K562 (cell line): ENCODE data around the gene RAD21L1. TPM values are rescaled to one million over a fixed set of nuclear protein-coding genes. Genes with fewer than 3 reads are reported as not detected.

Experiments
- ATAC-seq: fragments of 200-7000 bp; cut with Tn5 transposase; 3 replicates; pipeline ENCODE4 v1.9.1; 2020; ENCODE audit warnings: moderate library complexity
- BruUV-seq: library from RNA; stranded (reverse); fragments of 400-500 nt; replicated peaks from 2 replicates; lab custom pipeline; 2021; lab: Mats Ljungman, UMichigan
- CTCF ChIA-PET: fragments of 300-600 bp; formaldehyde crosslinking; extraction: SDS; loops from one replicate; lab custom pipeline; 2021; ENCODE audit warnings: low intra/inter-chr PET ratio; lab: Yijun Ruan, JAX
- POLR2A ChIA-PET: fragments of 300-600, 350-650 bp; sonication (Branson Sonifier 250); formaldehyde crosslinking; extraction: SDS; loops from one replicate; lab custom pipeline; 2021; ENCODE audit warnings: antibody characterized with exemption, inconsistent platforms; lab: Yijun Ruan, JAX
- DNase-seq, 4 experiments: peaks; one replicate each; pipeline versions ENCODE4 v3.0.0 to v3.0.0-alpha.2; 2011 to 2018; ENCODE audit warnings: low spot score in 3 of 4, mixed read lengths in 3 of 4; ENCODE audit errors: extremely low read depth in 1 of 4
- FAIRE-seq: peaks from 2 replicates; lab custom pipeline; 2011; peaks lifted over from hg19 to GRCh38; lab: Jason Lieb, UNC
- H2AFZ ChIP-seq: 2 replicates; pipeline ENCODE4 v1.6.0; 2011; ENCODE audit warnings: low read depth, low read length, control low read depth, inconsistent platforms
- H3K27ac ChIP-seq: fragments of 200-600 bp; 3 replicates; pipeline ENCODE4 v1.8.0; 2011; ENCODE audit warnings: low read depth, mild to moderate bottlenecking, control low read depth, inconsistent platforms, low read length, moderate library complexity, mixed read lengths; ENCODE audit errors: extremely low read depth
- H3K27me3 ChIP-seq, 2 experiments: fragments of 300-600 bp in 1 of 2; 2 replicates in 1 of 2; 3 replicates in 1 of 2; pipeline versions ENCODE4 v1.6.0 to v1.8.0; 2011; ENCODE audit warnings: inconsistent platforms in 2 of 2, low read length in 2 of 2, mild to moderate bottlenecking in 1 of 2, mixed read lengths in 1 of 2, moderate library complexity in 1 of 2; ENCODE audit not compliant: control insufficient read depth in 2 of 2, insufficient read depth in 2 of 2
- H3K36me3 ChIP-seq: fragments of 300-600 bp; 3 replicates; pipeline ENCODE4 v1.8.0; 2011; ENCODE audit warnings: mild to moderate bottlenecking, low read length, inconsistent platforms; ENCODE audit not compliant: control insufficient read depth, insufficient read depth
- H3K4me1 ChIP-seq, 2 experiments: fragments of 200-600 bp in 1 of 2; replicated peaks in 1 of 2; 2 replicates in 1 of 2; 3 replicates in 1 of 2; pipeline versions ENCODE4 v1.5.1 to v1.8.0; 2011; ENCODE audit warnings: inconsistent platforms in 2 of 2, low read length in 2 of 2, mild to moderate bottlenecking in 1 of 2, mixed read lengths in 1 of 2, moderate library complexity in 1 of 2; ENCODE audit not compliant: control insufficient read depth in 2 of 2, insufficient read depth in 2 of 2
- H3K4me2 ChIP-seq: 2 replicates; pipeline ENCODE4 v1.6.1; 2011; ENCODE audit warnings: low read length, control low read depth, inconsistent platforms, mixed read lengths; ENCODE audit not compliant: insufficient read depth
- H3K4me3 ChIP-seq: fragments of 200-600 bp; sonication (generic), shearing (Covaris generic); 2 replicates; pipeline ENCODE4 v1.5.1; 2016; ENCODE audit warnings: control low read depth, inconsistent platforms
- H3K79me2 ChIP-seq: fragments of 200-600 bp; 3 replicates; pipeline ENCODE4 v1.8.0; 2011; ENCODE audit warnings: low read length, inconsistent platforms; ENCODE audit not compliant: control insufficient read depth, insufficient read depth
- H3K9ac ChIP-seq, 2 experiments: 2 replicates each; pipeline versions ENCODE4 v1.6.0 to v1.6.1; 2011; ENCODE audit warnings: low read depth in 2 of 2, low read length in 2 of 2, control low read depth in 1 of 2, inconsistent platforms in 1 of 2, mild to moderate bottlenecking in 1 of 2, mixed read lengths in 1 of 2; ENCODE audit not compliant: insufficient read depth in 1 of 2
- H3K9me1 ChIP-seq: one replicate; pipeline ENCODE4 v1.6.0; 2011; ENCODE audit warnings: inconsistent platforms, mild to moderate bottlenecking, low read length, moderate library complexity; ENCODE audit not compliant: control insufficient read depth, insufficient read depth
- H3K9me3 ChIP-seq: replicated peaks from 2 replicates; pipeline ENCODE4 v1.5.1; 2011; ENCODE audit warnings: low read depth, low read length, inconsistent platforms; ENCODE audit not compliant: control insufficient read depth, insufficient read depth
- H4K20me1 ChIP-seq: replicated peaks from 2 replicates; pipeline ENCODE4 v1.6.1; 2011; ENCODE audit warnings: low read length, inconsistent platforms, mixed read lengths; ENCODE audit not compliant: control insufficient read depth, insufficient read depth
- BCOR ChIP-seq: fragments of 450-650 bp; IDR thresholded peaks from 2 replicates; pipeline ENCODE4 v1.6.1; 2016
- CHAMP1 ChIP-seq: fragments of 450-650 bp; IDR thresholded peaks from 2 replicates; pipeline ENCODE4 v1.6.1; 2016; ENCODE audit warnings: mild to moderate bottlenecking
- E2F8 ChIP-seq: fragments of 450-650 bp; IDR thresholded peaks from 2 replicates; pipeline ENCODE4 v1.7.1; 2018; ENCODE audit warnings: mild to moderate bottlenecking, low read depth; ENCODE audit not compliant: partially characterized antibody
- FOS ChIP-seq: IDR thresholded peaks from 3 replicates; pipeline ENCODE4 v1.6.1; 2011; ENCODE audit not compliant: insufficient read length; ENCODE audit errors: extremely low read depth
- KDM1A ChIP-seq, 2 experiments: fragments of 450-650 bp; IDR thresholded peaks; 2 replicates each; pipeline ENCODE4 v1.6.1; 2016; ENCODE audit warnings: mild to moderate bottlenecking in 2 of 2
- KDM2B ChIP-seq: fragments of 250-450 bp; sonication (Bioruptor Pico); IDR thresholded peaks from 2 replicates; pipeline ENCODE4 v1.8.0; 2021; ENCODE audit warnings: mild to moderate bottlenecking, moderate library complexity
- PRPF4 ChIP-seq: fragments of 200-400 bp; formaldehyde crosslinking; IDR thresholded peaks from one replicate; pipeline ENCODE4 v1.6.1; 2017; ENCODE audit warnings: low read length, low read depth, mild to moderate bottlenecking; ENCODE audit not compliant: insufficient read depth, poor library complexity, severe bottlenecking
- RBM17 ChIP-seq: fragments of 200-400 bp; formaldehyde crosslinking; IDR thresholded peaks from 2 replicates; pipeline ENCODE4 v1.6.1; 2017; ENCODE audit warnings: low read depth, mild to moderate bottlenecking, low read length, borderline replicate concordance
- RBM25 ChIP-seq: fragments of 200-400 bp; formaldehyde crosslinking; IDR thresholded peaks from 2 replicates; pipeline ENCODE4 v1.6.1; 2018; ENCODE audit warnings: low read length, low read depth, moderate library complexity; ENCODE audit not compliant: severe bottlenecking
- WHSC1 ChIP-seq: IDR thresholded peaks from one replicate; pipeline ENCODE4 v1.6.1; 2012; ENCODE audit warnings: low read length, control low read depth, inconsistent platforms
- ZNF75A ChIP-seq: fragments of 450-650 bp; formaldehyde crosslinking; IDR thresholded peaks from 2 replicates; pipeline ENCODE4 v1.4.0; 2020; ENCODE audit warnings: mild to moderate bottlenecking
- ZNF79 ChIP-seq: fragments of 250-450 bp; sonication (Bioruptor Pico); IDR thresholded peaks from 2 replicates; pipeline ENCODE4 v1.4.0; 2020; ENCODE audit warnings: low read depth, mild to moderate bottlenecking, moderate library complexity
- WGBS: fragments of 100-300 bp; shearing (Covaris generic); methylation state at CpG from one replicate; pipeline ENCODE4 v1.1.6; 2016; ENCODE audit warnings: low coverage, mixed read lengths; ENCODE audit not compliant: insufficient coverage; ENCODE audit errors: missing lambda C conversion rate; 5-methylcytosine and 5-hydroxymethylcytosine counted together
- in situ Hi-C: fragments of 300-500 bp; cut with MboI; formaldehyde crosslinking; loops from 4 replicates; pipeline ENCODE4 v1.15.0; 2018; ENCODE audit warnings: inconsistent platforms, mixed read lengths
- intact Hi-C: fragments of 100-400 bp; cut with micrococcal nuclease; formaldehyde crosslinking; loops from 2 replicates; pipeline ENCODE4 v1.14.2; 2022
- polyA plus RNA-seq, 8 experiments: library from polyadenylated mRNA; depleted of rRNA in 4 of 8; stranded (reverse) in 5 of 8; unstranded in 3 of 8; fragments of >200 nt; fragmentation: Nextera tagmentation in 2 of 8; fragmentation: Illumina TruSeq in 1 of 8; extraction: Ambion mirVana in 2 of 8; extraction: Trizol in 1 of 8; gene quantifications; 2 replicates each; pipeline versions ENCODE4 v1.2.1 to v1.2.3, GENCODE V29; 2011 to 2014; ENCODE audit warnings: inconsistent platforms in 1 of 8, missing spikeins in 1 of 8
- total RNA-seq, 7 experiments: library from RNA; depleted of rRNA in 6 of 7; stranded (reverse); fragments of >200 nt in 6 of 7; fragmentation: Illumina TruSeq in 2 of 7; extraction: Trizol in 2 of 7; gene quantifications; 2 replicates each; pipeline versions ENCODE4 v1.2.1 to v1.2.3, GENCODE V29; 2011 to 2021; ENCODE audit warnings: low replicate concordance in 1 of 7

Gene RAD21L1
- total and polyA plus RNA-seq, 9 of the 15 experiments (the other 6 are each of a cell fraction or from before 2014, with no cell fraction given): 0.17 to 1.7 (median 0.45) TPM; not detected in 1

- TF ChIP-seq E2F8 (no peak), ZNF79 (no peak), KDM1A (IDR thresholded peaks at IDR 0.05) (0 out of 4 replicates have a peak, but pooled peaks of 1 of the 2 experiments have one; percentile 20), BCOR (peak; percentile 64), RBM25 (peak; percentile 56)
- TF ChIP-seq, all 486 proteins: peak for 3
These were observed 43.4 kb downstream of the RAD21L1 start (continued) for GRCh38 chr20:1269235-1269634.

DNA sequence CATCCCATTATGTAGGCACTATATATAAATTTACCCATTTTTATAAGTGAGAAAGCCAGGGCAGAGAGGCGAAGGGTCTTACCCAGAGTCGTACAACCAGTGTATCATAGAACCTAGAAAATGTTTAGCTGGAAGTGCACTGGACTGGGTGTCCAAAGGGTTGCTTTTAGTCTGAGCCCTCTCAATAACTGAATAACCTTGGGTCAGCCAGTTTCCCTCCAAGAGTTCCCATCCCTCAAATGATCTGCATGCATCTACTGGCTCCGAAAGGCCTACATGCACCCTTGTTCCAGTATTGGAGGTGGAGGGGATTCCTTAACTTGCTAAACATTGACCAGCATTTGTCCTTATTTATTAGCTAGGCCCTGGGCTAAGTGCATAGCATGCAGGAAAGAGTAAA lies 44.0 kb downstream of the RAD21L1 start:
- DNase-seq (no peak), FAIRE-seq (no peak), ATAC-seq (no peak)
- Histone ChIP-seq H3K79me2 (no peaks in the 10 kb centered on the region; the same call in 2 of the 3 replicates), H3K9me1 (no peaks in the 10 kb centered on the region), H2AFZ (no peak overlapping the region), H4K20me1 (no peaks in the 10 kb centered on the region), H3K9ac (peak overlapping the region in 1 of 2 experiments; percentile 47; a peak in 1 of 4 replicates), H3K4me1 (peaks cover 12 to 29% of the 10 kb centered on the region in 2 experiments; a peak in 4 of 5 replicates), H3K27ac (no peak overlapping the region), H3K36me3 (no peaks in the 10 kb centered on the region; the same call in 2 of the 3 replicates), H3K27me3 (no peaks in the 10 kb centered on the region), H3K4me3 (no peak overlapping the region), H3K9me3 (no peaks in the 10 kb centered on the region), H3K4me2 (no peak overlapping the region)
- ChIA-PET CTCF (no interaction called here), POLR2A (no interaction called here)
- intact Hi-C loops (no loop called here), in situ Hi-C loops (no loop called here)
- no TSS peak for BruUV-seq
- WGBS: 86% methylated on average over 3 of the region's 3 CpGs
- TF ChIP-seq RBM17 (no peak), ZNF75A (no peak), FOS (no peak), WHSC1 (no peak), PRPF4 (no peak), KDM2B (CRISPR knock-in tag) (no peak), CHAMP1 (no peak)
